K562 (cell line): ENCODE data around the gene OPCML. TPM values are rescaled to one million over a fixed set of nuclear protein-coding genes. Genes with fewer than 3 reads are reported as not detected.

Source experiments
- CSDE1 ChIP-seq, 2 experiments: fragments of 450-650 bp; IDR thresholded peaks; 2 replicates each; pipeline ENCODE4 v1.6.1; 2016; ENCODE audit warnings: mild to moderate bottlenecking in 1 of 2
- CTCF ChIP-seq, 3 experiments: IDR thresholded peaks in 2 of 3; conservative IDR thresholded peaks in 1 of 3; 2 replicates each; pipeline ENCODE4 v1.5.1; 2011 to 2012; ENCODE audit warnings: low read length in 3 of 3, mild to moderate bottlenecking in 3 of 3, control low read depth in 2 of 3, improper control_type of control experiment in 1 of 3, inconsistent platforms in 1 of 3, low read depth in 1 of 3, mixed read lengths in 1 of 3, moderate library complexity in 1 of 3; ENCODE audit not compliant: insufficient read depth in 2 of 3
- GTF2E2 ChIP-seq: fragments of 200-800 bp; sonication (Bioruptor generic); IDR thresholded peaks from 2 replicates; pipeline ENCODE4 v1.6.1; 2016; ENCODE audit warnings: missing genetic modification characterization, missing compliant biosample characterization
- HDAC3 ChIP-seq: fragments of 450-650 bp; IDR thresholded peaks from 2 replicates; pipeline ENCODE4 v1.6.1; 2018; ENCODE audit warnings: borderline replicate concordance, mild to moderate bottlenecking, moderate library complexity; ENCODE audit not compliant: partially characterized antibody
- PHF20 ChIP-seq: fragments of 450-650 bp; IDR thresholded peaks from 2 replicates; pipeline ENCODE4 v1.6.1; 2018; ENCODE audit not compliant: partially characterized antibody
- TCF7 ChIP-seq: sonication (generic); IDR thresholded peaks from 2 replicates; pipeline ENCODE4 v1.6.1; 2016; ENCODE audit warnings: antibody characterized with exemption, borderline replicate concordance
- UBTF ChIP-seq, 2 experiments: IDR thresholded peaks; 2 replicates each; pipeline ENCODE4 v1.6.1; 2012; ENCODE audit warnings: improper control_type of control experiment in 2 of 2, low read depth in 2 of 2, low read length in 2 of 2, borderline replicate concordance in 1 of 2
- polyA plus RNA-seq, 8 experiments: library from polyadenylated mRNA; depleted of rRNA in 4 of 8; stranded (reverse) in 5 of 8; unstranded in 3 of 8; fragments of >200 nt; fragmentation: Nextera tagmentation in 2 of 8; fragmentation: Illumina TruSeq in 1 of 8; extraction: Ambion mirVana in 2 of 8; extraction: Trizol in 1 of 8; gene quantifications; 2 replicates each; pipeline versions ENCODE4 v1.2.1 to v1.2.3, GENCODE V29; 2011 to 2014; ENCODE audit warnings: inconsistent platforms in 1 of 8, missing spikeins in 1 of 8
- total RNA-seq, 7 experiments: library from RNA; depleted of rRNA in 6 of 7; stranded (reverse); fragments of >200 nt in 6 of 7; fragmentation: Illumina TruSeq in 2 of 7; extraction: Trizol in 2 of 7; gene quantifications; 2 replicates each; pipeline versions ENCODE4 v1.2.1 to v1.2.3, GENCODE V29; 2011 to 2021; ENCODE audit warnings: low replicate concordance in 1 of 7

Gene OPCML
- total and polyA plus RNA-seq, 9 of the 15 experiments (the other 6 are each of a cell fraction or from before 2014, with no cell fraction given): not detected

GRCh38 chr11:133153031-133153430 lies 379.3 kb downstream of the OPCML start (continued):
- no peak for TF ChIP-seq PHF20
- TF ChIP-seq UBTF (IDR thresholded peaks at IDR 0.05; ENCODE audit: borderline replicate concordance in 1 of 2, low read depth in 2 of 2, low read length in 2 of 2): no peak
- TF ChIP-seq TCF7: no peak
- no peak for TF ChIP-seq HDAC3
- TF ChIP-seq GTF2E2 (tag): no peak
- TF ChIP-seq CSDE1 (IDR thresholded peaks at IDR 0.05): no peak
- TF ChIP-seq CTCF (IDR thresholded peaks at IDR 0.05 in 2 of 3, conservative IDR thresholded peaks at IDR 0.05 in 1 of 3; ENCODE audit: insufficient read depth in 2 of 3, low read depth in 1 of 3, low read length in 3 of 3): no peak
